K562 (cell line): ENCODE data around the gene NMBR. TPM values are rescaled to one million over a fixed set of nuclear protein-coding genes. Genes with fewer than 3 reads are reported as not detected.
"Not testable (repeated sequence)": the region's sequence is repeated elsewhere in the genome, so short reads cannot be mapped to it uniquely, and the experiment has no call there.

Experiments used
- ATAC-seq: fragments of 200-7000 bp; cut with Tn5 transposase; 3 replicates; pipeline ENCODE4 v1.9.1; 2020; ENCODE audit warnings: moderate library complexity
- BruUV-seq: library from RNA; stranded (reverse); fragments of 400-500 nt; replicated peaks from 2 replicates; lab custom pipeline; 2021; lab: Mats Ljungman, UMichigan
- CTCF ChIA-PET: fragments of 300-600 bp; formaldehyde crosslinking; extraction: SDS; loops from one replicate; lab custom pipeline; 2021; ENCODE audit warnings: low intra/inter-chr PET ratio; lab: Yijun Ruan, JAX
- POLR2A ChIA-PET: fragments of 300-600, 350-650 bp; sonication (Branson Sonifier 250); formaldehyde crosslinking; extraction: SDS; loops from one replicate; lab custom pipeline; 2021; ENCODE audit warnings: antibody characterized with exemption, inconsistent platforms; lab: Yijun Ruan, JAX
- DNase-seq, 4 experiments: peaks; one replicate each; pipeline versions ENCODE4 v3.0.0 to v3.0.0-alpha.2; 2011 to 2018; ENCODE audit warnings: low spot score in 3 of 4, mixed read lengths in 3 of 4; ENCODE audit errors: extremely low read depth in 1 of 4
- FAIRE-seq: peaks from 2 replicates; lab custom pipeline; 2011; peaks lifted over from hg19 to GRCh38; lab: Jason Lieb, UNC
- H2AFZ ChIP-seq: 2 replicates; pipeline ENCODE4 v1.6.0; 2011; ENCODE audit warnings: low read depth, low read length, control low read depth, inconsistent platforms
- H3K27ac ChIP-seq: fragments of 200-600 bp; 3 replicates; pipeline ENCODE4 v1.8.0; 2011; ENCODE audit warnings: low read depth, mild to moderate bottlenecking, control low read depth, inconsistent platforms, low read length, moderate library complexity, mixed read lengths; ENCODE audit errors: extremely low read depth
- H3K27me3 ChIP-seq, 2 experiments: fragments of 300-600 bp in 1 of 2; 2 replicates in 1 of 2; 3 replicates in 1 of 2; pipeline versions ENCODE4 v1.6.0 to v1.8.0; 2011; ENCODE audit warnings: inconsistent platforms in 2 of 2, low read length in 2 of 2, mild to moderate bottlenecking in 1 of 2, mixed read lengths in 1 of 2, moderate library complexity in 1 of 2; ENCODE audit not compliant: control insufficient read depth in 2 of 2, insufficient read depth in 2 of 2
- H3K36me3 ChIP-seq: fragments of 300-600 bp; 3 replicates; pipeline ENCODE4 v1.8.0; 2011; ENCODE audit warnings: mild to moderate bottlenecking, low read length, inconsistent platforms; ENCODE audit not compliant: control insufficient read depth, insufficient read depth
- H3K4me1 ChIP-seq, 2 experiments: fragments of 200-600 bp in 1 of 2; replicated peaks in 1 of 2; 2 replicates in 1 of 2; 3 replicates in 1 of 2; pipeline versions ENCODE4 v1.5.1 to v1.8.0; 2011; ENCODE audit warnings: inconsistent platforms in 2 of 2, low read length in 2 of 2, mild to moderate bottlenecking in 1 of 2, mixed read lengths in 1 of 2, moderate library complexity in 1 of 2; ENCODE audit not compliant: control insufficient read depth in 2 of 2, insufficient read depth in 2 of 2
- H3K4me2 ChIP-seq: 2 replicates; pipeline ENCODE4 v1.6.1; 2011; ENCODE audit warnings: low read length, control low read depth, inconsistent platforms, mixed read lengths; ENCODE audit not compliant: insufficient read depth
- H3K4me3 ChIP-seq: fragments of 200-600 bp; sonication (generic), shearing (Covaris generic); 2 replicates; pipeline ENCODE4 v1.5.1; 2016; ENCODE audit warnings: control low read depth, inconsistent platforms
- H3K79me2 ChIP-seq: fragments of 200-600 bp; 3 replicates; pipeline ENCODE4 v1.8.0; 2011; ENCODE audit warnings: low read length, inconsistent platforms; ENCODE audit not compliant: control insufficient read depth, insufficient read depth
- H3K9ac ChIP-seq, 2 experiments: 2 replicates each; pipeline versions ENCODE4 v1.6.0 to v1.6.1; 2011; ENCODE audit warnings: low read depth in 2 of 2, low read length in 2 of 2, control low read depth in 1 of 2, inconsistent platforms in 1 of 2, mild to moderate bottlenecking in 1 of 2, mixed read lengths in 1 of 2; ENCODE audit not compliant: insufficient read depth in 1 of 2
- H3K9me1 ChIP-seq: one replicate; pipeline ENCODE4 v1.6.0; 2011; ENCODE audit warnings: inconsistent platforms, mild to moderate bottlenecking, low read length, moderate library complexity; ENCODE audit not compliant: control insufficient read depth, insufficient read depth
- H3K9me3 ChIP-seq: replicated peaks from 2 replicates; pipeline ENCODE4 v1.5.1; 2011; ENCODE audit warnings: low read depth, low read length, inconsistent platforms; ENCODE audit not compliant: control insufficient read depth, insufficient read depth
- H4K20me1 ChIP-seq: replicated peaks from 2 replicates; pipeline ENCODE4 v1.6.1; 2011; ENCODE audit warnings: low read length, inconsistent platforms, mixed read lengths; ENCODE audit not compliant: control insufficient read depth, insufficient read depth
- FOXM1 ChIP-seq, 2 experiments: fragments of 450-650 bp in 1 of 2; sonication (generic) in 1 of 2; formaldehyde crosslinking in 1 of 2; IDR thresholded peaks; 2 replicates each; pipeline versions ENCODE4 v1.6.1 to v1.9.0; 2017 to 2022; ENCODE audit warnings: low read depth in 2 of 2, mild to moderate bottlenecking in 2 of 2, missing genetic modification reagents in 1 of 2, moderate library complexity in 1 of 2
- PHF8 ChIP-seq: fragments of 200-600 bp; sonication (generic); IDR thresholded peaks from 2 replicates; pipeline ENCODE4 v1.6.1; 2012; ENCODE audit warnings: mixed run types, mild to moderate bottlenecking, inconsistent platforms, low read length, moderate library complexity, borderline replicate concordance
- REST ChIP-seq, 2 experiments: fragments of 450-650 bp; formaldehyde crosslinking in 1 of 2; IDR thresholded peaks; 2 replicates each; pipeline versions ENCODE4 v1.4.0 to v1.6.1; 2014 to 2020; ENCODE audit warnings: mild to moderate bottlenecking in 2 of 2, borderline replicate concordance in 1 of 2, low read depth in 1 of 2
- SNIP1 ChIP-seq: fragments of 450-650 bp; IDR thresholded peaks from 2 replicates; pipeline ENCODE4 v1.7.1; 2017; ENCODE audit warnings: low read depth, mild to moderate bottlenecking
- WGBS: fragments of 100-300 bp; shearing (Covaris generic); methylation state at CpG from one replicate; pipeline ENCODE4 v1.1.6; 2016; ENCODE audit warnings: low coverage, mixed read lengths; ENCODE audit not compliant: insufficient coverage; ENCODE audit errors: missing lambda C conversion rate; 5-methylcytosine and 5-hydroxymethylcytosine counted together
- in situ Hi-C: fragments of 300-500 bp; cut with MboI; formaldehyde crosslinking; loops from 4 replicates; pipeline ENCODE4 v1.15.0; 2018; ENCODE audit warnings: inconsistent platforms, mixed read lengths
- intact Hi-C: fragments of 100-400 bp; cut with micrococcal nuclease; formaldehyde crosslinking; loops from 2 replicates; pipeline ENCODE4 v1.14.2; 2022
- polyA plus RNA-seq, 8 experiments: library from polyadenylated mRNA; depleted of rRNA in 4 of 8; stranded (reverse) in 5 of 8; unstranded in 3 of 8; fragments of >200 nt; fragmentation: Nextera tagmentation in 2 of 8; fragmentation: Illumina TruSeq in 1 of 8; extraction: Ambion mirVana in 2 of 8; extraction: Trizol in 1 of 8; gene quantifications; 2 replicates each; pipeline versions ENCODE4 v1.2.1 to v1.2.3, GENCODE V29; 2011 to 2014; ENCODE audit warnings: inconsistent platforms in 1 of 8, missing spikeins in 1 of 8
- total RNA-seq, 7 experiments: library from RNA; depleted of rRNA in 6 of 7; stranded (reverse); fragments of >200 nt in 6 of 7; fragmentation: Illumina TruSeq in 2 of 7; extraction: Trizol in 2 of 7; gene quantifications; 2 replicates each; pipeline versions ENCODE4 v1.2.1 to v1.2.3, GENCODE V29; 2011 to 2021; ENCODE audit warnings: low replicate concordance in 1 of 7

The NMBR gene
- total and polyA plus RNA-seq, 9 of the 15 experiments (the other 6 are each of a cell fraction or from before 2014, with no cell fraction given), result not detected

- peaks cover 0 to 3% of the 10 kb centered on the region in 2 experiments; a peak in 2 of 5 replicates for H3K4me1 ChIP-seq
- CTCF ChIA-PET, result no interaction called here
- no peak overlapping the region for H3K9ac ChIP-seq
- no peak overlapping the region for H3K4me3 ChIP-seq
- no peaks in the 10 kb centered on the region for H3K27me3 ChIP-seq
- no peaks in the 10 kb centered on the region for H3K9me3 ChIP-seq
- ATAC-seq (no peak), DNase-seq (no peak), FAIRE-seq (no peak)
- H3K4me2 ChIP-seq, result no peak overlapping the region
- no TSS peak for BruUV-seq
- no peaks in the 10 kb centered on the region; the same call in 1 of the 2 replicates for H4K20me1 ChIP-seq
- in situ Hi-C loops, result no loop called here
- TF ChIP-seq FOXM1 (IDR thresholded peaks at IDR 0.05; ENCODE audit: low read depth) (no peak), FOXM1 (CRISPR knock-in tag; IDR thresholded peaks at IDR 0.05; ENCODE audit: low read depth) (no peak), REST (IDR thresholded peaks at IDR 0.05; ENCODE audit: borderline replicate concordance) (no peak), REST (CRISPR knock-in tag; IDR thresholded peaks at IDR 0.05; ENCODE audit: low read depth) (no peak), PHF8 (no peak), SNIP1 (no peak)
- H3K9me1 ChIP-seq, result no peaks in the 10 kb centered on the region
- peaks cover 7% of the 10 kb centered on the region; the same call in 1 of the 3 replicates for H3K36me3 ChIP-seq
- H3K27ac ChIP-seq, result no peak overlapping the region
- POLR2A ChIA-PET, result no interaction called here
- no peak overlapping the region for H2AFZ ChIP-seq
- peaks cover 92% of the 10 kb centered on the region for H3K79me2 ChIP-seq
- intact Hi-C loops, result no loop called here
Observed at GRCh38 chr6:142152746-142153145, 5.8 kb upstream of the NMBR start.

GRCh38 chr6:142141531-142141930 lies 5.4 kb downstream of the NMBR start:
- H3K27me3 ChIP-seq, intact Hi-C loops, POLR2A ChIA-PET, H2AFZ ChIP-seq, FAIRE-seq, H3K9ac ChIP-seq, H3K27ac ChIP-seq, H4K20me1 ChIP-seq, H3K4me3 ChIP-seq, ATAC-seq, H3K79me2 ChIP-seq, CTCF ChIA-PET, in situ Hi-C loops, H3K9me3 ChIP-seq, H3K4me1 ChIP-seq, H3K9me1 ChIP-seq, H3K36me3 ChIP-seq, BruUV-seq, DNase-seq, H3K4me2 ChIP-seq: not testable (repeated sequence)
- 19% methylated on average over 13 of the region's 13 CpGs for WGBS
